CMK (cell line): Measurements from ENCODE around the gene NFU1.
"Not testable (repeated sequence)": the region's sequence is repeated elsewhere in the genome, so short reads cannot be mapped to it uniquely, and the experiment has no call there.

Experiments used
- DNase-seq: peaks from one replicate; pipeline ENCODE4 v3.0.0-alpha.2; 2010; ENCODE audit warnings: low read depth

The NFU1 gene

GRCh38 chr2:69387770-69388481 is 49.3 kb downstream of the NFU1 start:
- DNase-seq: no peak

- peak; percentile 76 for DNase-seq
Observed at GRCh38 chr2:69386789-69387734, 50.2 kb downstream of the NFU1 start, which contains the start of gene GFPT1. Gene GFPT1 (minus strand): TSS chr2:69387227. CDS start chr2:69387071, 156 bp downstream.

- no peak for DNase-seq
Observed at GRCh38 chr2:69386360-69386759, 50.9 kb downstream of the NFU1 start.

- no peak for DNase-seq
Observed at GRCh38 chr2:69385443-69386151, 51.6 kb downstream of the NFU1 start.

GRCh38 chr2:69384618-69385081 is 52.6 kb downstream of the NFU1 start:
- DNase-seq: no peak

GRCh38 chr2:69383176-69383812 is 53.9 kb downstream of the NFU1 start:
- DNase-seq: no peak

- no peak for DNase-seq
Observed at GRCh38 chr2:69382547-69382946, 54.7 kb downstream of the NFU1 start.

- DNase-seq: no peak
Observed at GRCh38 chr2:69381337-69381737, 55.9 kb downstream of the NFU1 start.

GRCh38 chr2:69380072-69380917 is 56.9 kb downstream of the NFU1 start:
- no peak for DNase-seq

- DNase-seq: no peak
Observed at GRCh38 chr2:69376403-69376802, 60.8 kb downstream of the NFU1 start.

- peak; percentile 29 for DNase-seq
Observed at GRCh38 chr2:69375494-69376353, 61.5 kb downstream of the NFU1 start.

GRCh38 chr2:69372767-69373166 is 64.5 kb downstream of the NFU1 start:
- DNase-seq: no peak

- no peak for DNase-seq
Observed at GRCh38 chr2:69369802-69370201, 67.4 kb downstream of the NFU1 start.

- DNase-seq: no peak
Observed at GRCh38 chr2:69368588-69368987, 68.6 kb downstream of the NFU1 start.

GRCh38 chr2:69359371-69359770 is 77.9 kb downstream of the NFU1 start:
- no peak for DNase-seq

- no peak for DNase-seq
Observed at GRCh38 chr2:69358914-69359313, 78.3 kb downstream of the NFU1 start.

GRCh38 chr2:69356471-69356870 is 80.8 kb downstream of the NFU1 start:
- no peak for DNase-seq

GRCh38 chr2:69354976-69355375 is 82.3 kb downstream of the NFU1 start:
- DNase-seq: not testable (repeated sequence)

GRCh38 chr2:69353360-69353759 is 83.9 kb downstream of the NFU1 start:
- DNase-seq: no peak

GRCh38 chr2:69348781-69349180 is 88.5 kb downstream of the NFU1 start:
- DNase-seq: no peak
